A172 (cell line): ENCODE data around the gene STKLD1. TPM values are rescaled to one million over a fixed set of nuclear protein-coding genes. Genes with fewer than 3 reads are reported as not detected.
A peak's percentile ranks its signal among the peaks of the same experiment; 100 is the strongest.
"Not testable (repeated sequence)": the region's sequence is repeated elsewhere in the genome, so short reads cannot be mapped to it uniquely, and the experiment has no call there.

Experiments
- DNase-seq: peaks from one replicate; pipeline ENCODE4 v3.0.0-alpha.2; 2015; ENCODE audit warnings: low spot score
- total RNA-seq: library from RNA; depleted of rRNA; stranded (reverse); fragments of >200 nt; shearing (Covaris generic); gene quantifications from 2 replicates; pipeline ENCODE4 v1.2.3, GENCODE V29; 2014

The STKLD1 gene
- total RNA-seq, 1 experiment from 2014 or later: 0.91 TPM

GRCh38 chr9:133362359-133363044 is 13.7 kb upstream of the STKLD1 start:
- DNase-seq: no peak

- no peak for DNase-seq
These were observed 9.7 kb upstream of the STKLD1 start for GRCh38 chr9:133366435-133366834.

GRCh38 chr9:133367221-133367620 is 8.9 kb upstream of the STKLD1 start:
- no peak for DNase-seq

- DNase-seq: no peak
These were observed 8.4 kb upstream of the STKLD1 start for GRCh38 chr9:133367778-133368177.

GRCh38 chr9:133368249-133368881 is 7.8 kb upstream of the STKLD1 start:
- no peak for DNase-seq

GRCh38 chr9:133369422-133369821 is 6.7 kb upstream of the STKLD1 start:
- no peak for DNase-seq

- no peak for DNase-seq
These were observed 6.2 kb upstream of the STKLD1 start for GRCh38 chr9:133369933-133370332.

- DNase-seq: no peak
These were observed 5.5 kb upstream of the STKLD1 start for GRCh38 chr9:133370685-133371084.

- DNase-seq: no peak
These were observed 4.9 kb upstream of the STKLD1 start for GRCh38 chr9:133371261-133371711.

GRCh38 chr9:133372144-133372543 is 4.0 kb upstream of the STKLD1 start:
- DNase-seq: no peak

- peak; percentile 31 for DNase-seq
These were observed 1.5 kb upstream of the STKLD1 start for GRCh38 chr9:133374612-133375115.

- DNase-seq: peak; percentile 38
These were observed 946 bp upstream of the STKLD1 start for GRCh38 chr9:133375116-133375723.

GRCh38 chr9:133377280-133377679 is 1.1 kb downstream of the STKLD1 start:
- DNase-seq: not testable (repeated sequence)

- DNase-seq: peak; percentile 33
These were observed 1.6 kb downstream of the STKLD1 start for GRCh38 chr9:133377721-133378216.

- no peak for DNase-seq
These were observed 2.3 kb downstream of the STKLD1 start for GRCh38 chr9:133378408-133378962.

- no peak for DNase-seq
These were observed 3.3 kb downstream of the STKLD1 start for GRCh38 chr9:133379153-133380086.

- no peak for DNase-seq
These were observed 4.6 kb downstream of the STKLD1 start for GRCh38 chr9:133380734-133381133.

GRCh38 chr9:133382507-133383141 is 6.5 kb downstream of the STKLD1 start:
- DNase-seq: no peak

- DNase-seq: no peak
These were observed 7.3 kb downstream of the STKLD1 start for GRCh38 chr9:133383438-133383837.

- no peak for DNase-seq
These were observed 8.7 kb downstream of the STKLD1 start for GRCh38 chr9:133384736-133385321.
